ENCODE data around the gene CACNB1. TPM values are rescaled to one million over a fixed set of nuclear protein-coding genes. Genes with fewer than 3 reads are reported as not detected.
A peak's percentile ranks its signal among the peaks of the same experiment; 100 is the strongest.

Gene CACNB1
- total RNA-seq, 1 experiment from 2014 or later, result 20.0 TPM

GRCh38 chr17:39222866-39223834, 25.7 kb upstream of the CACNB1 start:
- no peak overlapping the region for H2BK5ac ChIP-seq (ENCODE audit: insufficient read length, low read length)
- peaks cover 17% of the 10 kb centered on the region; the same call in 1 of the 2 replicates for H3K27me3 ChIP-seq (ENCODE audit: insufficient read depth, low read length)
- peaks cover 13% of the 10 kb centered on the region for H3K23me2 ChIP-seq (ENCODE audit: insufficient read length, low read depth, low read length, poor library complexity, severe bottlenecking)
- H3K23ac ChIP-seq (ENCODE audit: insufficient read length, low read depth, low read length), result no peak overlapping the region
- H3T11ph ChIP-seq (ENCODE audit: low read length), result no peak overlapping the region
- no CpG with 5 or more reads among the region's 9 CpGs for WGBS (ENCODE audit: extremely low coverage, insufficient read length, low lambda C conversion rate)
- Mint-ChIP-seq H3K9me3 (no peaks in the 10 kb centered on the region), H3K4me1 (peaks cover 14 to 23% of the 10 kb centered on the region in 2 experiments), H3K27me3 (ENCODE audit: low read depth) (peaks cover 79% of the 10 kb centered on the region), H3K4me3 (peak overlapping the region in 1 of 2 experiments; percentile 93; a peak in 3 of 5 replicates), H3K36me3 (ENCODE audit: insufficient read depth in 1 of 3, low read depth in 3 of 3) (no peaks in the 10 kb centered on the region), H3K27ac (no peak overlapping the region)
- no peak overlapping the region for H4K5ac ChIP-seq (ENCODE audit: insufficient read length, low read depth, low read length)
- H2BK15ac ChIP-seq (ENCODE audit: low read depth, low read length), result no peak overlapping the region
- TF ChIP-seq CTCF (conservative IDR thresholded peaks at IDR 0.05), result no peak
- DNase-seq, result no peak
- H2BK20ac ChIP-seq (ENCODE audit: low read depth, low read length, poor library complexity, severe bottlenecking), result no peak overlapping the region
- H2AFZ ChIP-seq (ENCODE audit: low read length), result no peak overlapping the region
- H3K9ac ChIP-seq (ENCODE audit: extremely low read depth, insufficient read length, low read length), result no peak overlapping the region
- no peak overlapping the region for H3K4ac ChIP-seq (ENCODE audit: low read depth, low read length)
- H3K56ac ChIP-seq (ENCODE audit: insufficient read length, low read depth, low read length), result no peak overlapping the region
- no peaks in the 10 kb centered on the region for H4K20me1 ChIP-seq (ENCODE audit: control insufficient read depth, insufficient read depth, insufficient read length)
- H2AK5ac ChIP-seq (ENCODE audit: insufficient read length, low read length), result no peak overlapping the region
- no peak overlapping the region; the same call in 1 of the 2 replicates for H3K14ac ChIP-seq (ENCODE audit: insufficient read depth, low read length)
- H3K4me1 ChIP-seq (ENCODE audit: insufficient read depth, low read length), result no peaks in the 10 kb centered on the region
- no peak overlapping the region for H4K91ac ChIP-seq (ENCODE audit: insufficient read length, low read depth, low read length)
- no peak overlapping the region for H3K18ac ChIP-seq (ENCODE audit: insufficient read length, low read depth, low read length)
- no peaks in the 10 kb centered on the region for H3K79me1 ChIP-seq (ENCODE audit: insufficient read depth, low read depth, low read length, poor library complexity, severe bottlenecking)
- H4K8ac ChIP-seq (replicated peaks; ENCODE audit: insufficient read length, low read depth, low read length), result no peak overlapping the region
- H3K27ac ChIP-seq (ENCODE audit: insufficient read length, low read depth, low read length), result no peak overlapping the region
- no peaks in the 10 kb centered on the region for H3K9me3 ChIP-seq (ENCODE audit: control insufficient read depth, low read depth, low read length)
- no peaks in the 10 kb centered on the region for H3K79me2 ChIP-seq (ENCODE audit: insufficient read depth, low read length)
- no peak overlapping the region for H3K4me2 ChIP-seq (ENCODE audit: insufficient read depth, insufficient read length, low read length)
- H2BK12ac ChIP-seq (ENCODE audit: insufficient read length, low read depth, low read length), result no peak overlapping the region
- H2BK120ac ChIP-seq (ENCODE audit: low read depth, low read length, poor library complexity, severe bottlenecking), result no peak overlapping the region

All from H9 (cell line).